Brain microvascular endothelial cell (primary cell): ENCODE data around the gene ELMO1.

ENCODE experiments used
- DNase-seq: peaks from one replicate; pipeline ENCODE4 v3.0.0-alpha.2; 2020
- H3K27ac ChIP-seq: fragments of 250-450 bp; sonication (Bioruptor Pico); 2 replicates; pipeline ENCODE4 v1.5.1; 2020; ENCODE audit warnings: mild to moderate bottlenecking, moderate library complexity
- H3K27me3 ChIP-seq: fragments of 250-450 bp; sonication (Bioruptor Pico); replicated peaks from 2 replicates; pipeline ENCODE4 v1.5.1; 2020; ENCODE audit warnings: mild to moderate bottlenecking
- H3K36me3 ChIP-seq: fragments of 250-450 bp; sonication (Bioruptor Pico); replicated peaks from 2 replicates; pipeline ENCODE4 v1.5.1; 2020; ENCODE audit warnings: mild to moderate bottlenecking
- H3K4me3 ChIP-seq: 2 replicates; pipeline ENCODE4 v1.5.1; 2011; ENCODE audit warnings: low read depth, mild to moderate bottlenecking, control low read depth, low read length, moderate library complexity
- in situ Hi-C: cut with HindIII; loops from 2 replicates; pipeline ENCODE4 v1.10.0; 2017; ENCODE audit warnings: low sequenced_read_pairs, low pct_ligation_motif_present
- TF ChIP-seq, protein P1 (sequence below): IDR thresholded peaks from 2 replicates; pipeline ENCODE4 v1.5.1; 2011; ENCODE audit warnings: low read depth, mild to moderate bottlenecking, moderate library complexity, low read length, control low read depth, inconsistent platforms; ENCODE audit errors: missing control alignments

Gene ELMO1

GRCh38 chr7:37377231-37377630 lies 71.4 kb downstream of the ELMO1 start:
- Histone ChIP-seq H3K27me3 (no peaks in the 10 kb centered on the region), H3K27ac (no peak overlapping the region), H3K4me3 (no peak overlapping the region), H3K36me3 (no peaks in the 10 kb centered on the region)
- TF ChIP-seq, protein P1, sequence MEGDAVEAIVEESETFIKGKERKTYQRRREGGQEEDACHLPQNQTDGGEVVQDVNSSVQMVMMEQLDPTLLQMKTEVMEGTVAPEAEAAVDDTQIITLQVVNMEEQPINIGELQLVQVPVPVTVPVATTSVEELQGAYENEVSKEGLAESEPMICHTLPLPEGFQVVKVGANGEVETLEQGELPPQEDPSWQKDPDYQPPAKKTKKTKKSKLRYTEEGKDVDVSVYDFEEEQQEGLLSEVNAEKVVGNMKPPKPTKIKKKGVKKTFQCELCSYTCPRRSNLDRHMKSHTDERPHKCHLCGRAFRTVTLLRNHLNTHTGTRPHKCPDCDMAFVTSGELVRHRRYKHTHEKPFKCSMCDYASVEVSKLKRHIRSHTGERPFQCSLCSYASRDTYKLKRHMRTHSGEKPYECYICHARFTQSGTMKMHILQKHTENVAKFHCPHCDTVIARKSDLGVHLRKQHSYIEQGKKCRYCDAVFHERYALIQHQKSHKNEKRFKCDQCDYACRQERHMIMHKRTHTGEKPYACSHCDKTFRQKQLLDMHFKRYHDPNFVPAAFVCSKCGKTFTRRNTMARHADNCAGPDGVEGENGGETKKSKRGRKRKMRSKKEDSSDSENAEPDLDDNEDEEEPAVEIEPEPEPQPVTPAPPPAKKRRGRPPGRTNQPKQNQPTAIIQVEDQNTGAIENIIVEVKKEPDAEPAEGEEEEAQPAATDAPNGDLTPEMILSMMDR, result no peak
- in situ Hi-C loops, result no loop called here
- no peak for DNase-seq

- Histone ChIP-seq H3K27me3 (no peaks in the 10 kb centered on the region), H3K27ac (no peak overlapping the region), H3K4me3 (no peak overlapping the region), H3K36me3 (no peaks in the 10 kb centered on the region)
- in situ Hi-C loops, result no loop called here
- DNase-seq, result no peak
- TF ChIP-seq, protein P1, result no peak
Observed at GRCh38 chr7:37376386-37376785, 72.3 kb downstream of the ELMO1 start.

DNA sequence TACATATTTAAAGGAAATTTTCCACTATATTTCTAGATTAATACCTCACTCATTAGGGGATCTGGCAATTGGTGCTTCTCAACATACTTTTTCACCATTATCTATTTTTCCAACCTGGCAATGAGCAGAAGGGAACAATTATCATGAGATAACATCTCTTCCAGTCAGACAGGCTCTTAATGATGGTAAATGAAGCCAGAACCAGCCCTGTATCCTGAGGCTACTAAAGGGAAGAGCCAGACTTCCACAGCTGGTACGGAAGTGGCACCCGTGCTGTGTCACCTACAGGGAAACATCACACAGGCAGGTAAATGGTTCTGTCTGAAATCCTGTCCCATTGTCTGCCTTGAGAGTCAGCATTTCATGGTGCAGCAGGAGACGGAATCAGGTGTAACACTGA lies 75.9 kb downstream of the ELMO1 start:
- Histone ChIP-seq H3K4me3 (no peak overlapping the region), H3K36me3 (no peaks in the 10 kb centered on the region), H3K27ac (no peak overlapping the region), H3K27me3 (no peaks in the 10 kb centered on the region)
- in situ Hi-C loops, result no loop called here
- no peak for DNase-seq
- TF ChIP-seq, protein P1, result no peak

GRCh38 chr7:37371755-37372154 lies 76.9 kb downstream of the ELMO1 start:
- Histone ChIP-seq H3K27me3 (no peaks in the 10 kb centered on the region), H3K27ac (no peak overlapping the region), H3K36me3 (no peaks in the 10 kb centered on the region), H3K4me3 (no peak overlapping the region)
- TF ChIP-seq, protein P1, result no peak
- in situ Hi-C loops, result no loop called here
- DNase-seq, result no peak

DNA sequence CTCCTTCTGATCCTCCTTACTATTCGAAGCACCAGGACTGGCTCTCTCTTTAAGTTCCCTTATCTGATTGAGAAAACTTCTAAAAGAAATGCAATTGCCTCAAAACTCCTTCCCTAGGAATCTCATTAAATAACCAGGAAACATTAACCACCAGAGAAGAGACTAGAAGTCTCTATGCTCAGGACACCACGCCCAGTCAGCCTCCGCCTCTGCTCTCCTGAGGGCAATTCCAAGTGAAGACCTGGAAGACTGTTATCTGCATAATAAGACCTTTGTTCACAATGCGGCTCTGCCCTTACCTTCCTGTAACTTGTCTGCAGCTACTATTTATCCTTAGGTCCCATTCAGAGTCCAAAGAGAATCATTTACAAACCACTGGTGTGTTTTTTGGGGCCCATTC lies 78.8 kb downstream of the ELMO1 start:
- TF ChIP-seq, protein P1, result no peak
- no peaks in the 10 kb centered on the region for H3K36me3 ChIP-seq
- no peak overlapping the region for H3K27ac ChIP-seq
- no peak overlapping the region for H3K4me3 ChIP-seq
- H3K27me3 ChIP-seq, result no peaks in the 10 kb centered on the region
- in situ Hi-C loops, result no loop called here
- DNase-seq, result no peak

DNA sequence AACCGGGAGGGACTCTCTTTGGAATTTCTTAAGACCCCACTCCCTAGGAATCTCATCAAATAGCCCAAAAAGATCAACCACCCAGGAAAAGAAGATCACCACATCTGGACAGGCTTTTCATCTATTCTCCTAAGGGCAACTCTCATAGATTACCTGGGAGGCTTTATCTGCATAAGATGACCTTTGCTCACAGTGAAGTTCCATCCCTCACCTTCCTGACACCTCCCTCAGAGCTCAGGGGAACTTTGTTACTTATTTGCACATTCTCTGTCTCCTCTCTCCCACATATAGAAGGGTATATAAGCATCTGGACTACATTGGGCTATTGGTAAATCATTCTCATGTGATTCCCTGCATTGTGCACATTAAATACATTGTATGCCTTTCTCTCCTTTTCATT lies 80.1 kb downstream of the ELMO1 start:
- in situ Hi-C loops, result no loop called here
- Histone ChIP-seq H3K4me3 (no peak overlapping the region), H3K27ac (no peak overlapping the region), H3K27me3 (no peaks in the 10 kb centered on the region), H3K36me3 (no peaks in the 10 kb centered on the region)
- no peak for DNase-seq
- TF ChIP-seq, protein P1, result no peak
